MM.1S (cell line): ENCODE results near the gene SDCCAG8.
A peak's percentile ranks its signal among the peaks of the same experiment; 100 is the strongest.

ENCODE experiments used
- DNase-seq: peaks from one replicate; pipeline ENCODE4 v3.0.0-alpha.2; 2015
- H2AFZ ChIP-seq: fragments of 300-600 bp; sonication (generic); 2 replicates; pipeline ENCODE4 v1.6.0; 2016; ENCODE audit warnings: antibody characterized with exemption, low read length
- H3F3A ChIP-seq: fragments of 300-600 bp; sonication (generic); 2 replicates; pipeline ENCODE4 v1.6.1; 2016; ENCODE audit warnings: mild to moderate bottlenecking, antibody characterized with exemption, low read length, moderate library complexity, mixed read lengths; ENCODE audit not compliant: insufficient read depth
- H3K27ac ChIP-seq: fragments of 300-600 bp; sonication (generic); 2 replicates; pipeline ENCODE4 v1.5.1; 2016; ENCODE audit warnings: mild to moderate bottlenecking, low read length
- H3K27me3 ChIP-seq: fragments of 300-600 bp; sonication (generic); replicated peaks from 2 replicates; pipeline ENCODE4 v1.6.0; 2016; ENCODE audit warnings: low read length; ENCODE audit not compliant: insufficient read depth
- H3K36me3 ChIP-seq: fragments of 300-600 bp; sonication (generic); replicated peaks from 2 replicates; pipeline ENCODE4 v1.6.1; 2016; ENCODE audit warnings: mild to moderate bottlenecking, low read length, mixed read lengths; ENCODE audit not compliant: insufficient read depth
- H3K4me1 ChIP-seq: fragments of 300-600 bp; sonication (generic); 2 replicates; pipeline ENCODE4 v1.6.1; 2016; ENCODE audit warnings: low read length, mixed read lengths
- H3K4me2 ChIP-seq: fragments of 300-600 bp; sonication (generic); 2 replicates; pipeline ENCODE4 v1.6.0; 2016; ENCODE audit warnings: low read depth, low read length
- H3K4me3 ChIP-seq: fragments of 300-600 bp; sonication (generic); 2 replicates; pipeline ENCODE4 v1.5.1; 2016; ENCODE audit warnings: low read length, mixed read lengths
- H3K79me2 ChIP-seq: fragments of 300-600 bp; sonication (generic); 2 replicates; pipeline ENCODE4 v1.6.1; 2016; ENCODE audit warnings: mixed run types, low read length, mixed read lengths
- H3K9ac ChIP-seq: fragments of 300-600 bp; sonication (generic); 2 replicates; pipeline ENCODE4 v1.6.1; 2016; ENCODE audit warnings: low read length, mixed read lengths
- H3K9me2 ChIP-seq: fragments of 300-600 bp; sonication (generic); replicated peaks from 2 replicates; pipeline ENCODE4 v1.6.1; 2016; ENCODE audit warnings: mild to moderate bottlenecking, low read length, mixed read lengths; ENCODE audit not compliant: insufficient read depth
- H3K9me3 ChIP-seq: fragments of 300-600 bp; sonication (generic); replicated peaks from 2 replicates; pipeline ENCODE4 v1.6.1; 2016; ENCODE audit warnings: mild to moderate bottlenecking, low read length, mixed read lengths; ENCODE audit not compliant: insufficient read depth
- H4K20me1 ChIP-seq: fragments of 300-600 bp; sonication (generic); 2 replicates; pipeline ENCODE4 v1.6.1; 2016; ENCODE audit warnings: mild to moderate bottlenecking, low read length, moderate library complexity, mixed read lengths; ENCODE audit not compliant: insufficient read depth
- CTCF ChIP-seq: fragments of 300-600 bp; sonication (generic); IDR thresholded peaks from 2 replicates; pipeline ENCODE4 v1.5.1; 2016; ENCODE audit warnings: antibody characterized with exemption, low read length, mixed read lengths
- EZH2 ChIP-seq: fragments of 300-600 bp; sonication (generic); optimal IDR thresholded peaks from 2 replicates; pipeline ENCODE3; 2017; ENCODE audit warnings: low read depth, mild to moderate bottlenecking, antibody characterized with exemption, low read length, mixed read lengths
- EZH2phosphoT487 ChIP-seq: fragments of 300-600 bp; sonication (generic); IDR thresholded peaks from 2 replicates; pipeline ENCODE4 v1.6.1; 2018; ENCODE audit warnings: antibody characterized with exemption, low read length

SDCCAG8 gene

GRCh38 chr1:243229526-243229925 lies 26.3 kb upstream of the SDCCAG8 start:
- H3K4me3 ChIP-seq: no peak overlapping the region
- TF ChIP-seq EZH2phosphoT487 (no peak), EZH2 (no peak), CTCF (no peak)
- no peaks in the 10 kb centered on the region for H3K27me3 ChIP-seq
- DNase-seq: no peak
- H3K79me2 ChIP-seq: 0 out of 2 replicates have a peak, but pooled peaks cover 5% of the 10 kb centered on the region
- no peaks in the 10 kb centered on the region for H3K9me3 ChIP-seq
- no peaks in the 10 kb centered on the region for H3K36me3 ChIP-seq
- H3K27ac ChIP-seq: no peak overlapping the region
- H3K4me1 ChIP-seq: no peaks in the 10 kb centered on the region
- no peaks in the 10 kb centered on the region for H4K20me1 ChIP-seq
- no peaks in the 10 kb centered on the region for H3K9me2 ChIP-seq
- H3K4me2 ChIP-seq: no peak overlapping the region
- H2AFZ ChIP-seq: no peak overlapping the region
- no peak overlapping the region for H3K9ac ChIP-seq
- H3F3A ChIP-seq: no peaks in the 10 kb centered on the region

GRCh38 chr1:243230914-243231313 lies 24.9 kb upstream of the SDCCAG8 start:
- Histone ChIP-seq H3K27me3 (no peaks in the 10 kb centered on the region), H3K27ac (no peak overlapping the region), H3K9ac (no peak overlapping the region), H3K9me2 (no peaks in the 10 kb centered on the region), H3K4me3 (no peak overlapping the region), H3K9me3 (no peaks in the 10 kb centered on the region), H2AFZ (no peak overlapping the region), H3K36me3 (no peaks in the 10 kb centered on the region), H3F3A (no peaks in the 10 kb centered on the region), H3K4me2 (no peak overlapping the region), H3K79me2 (0 out of 2 replicates have a peak, but pooled peaks cover 5% of the 10 kb centered on the region), H3K4me1 (no peaks in the 10 kb centered on the region), H4K20me1 (no peaks in the 10 kb centered on the region)
- peak; percentile 30 for DNase-seq
- TF ChIP-seq EZH2 (no peak), CTCF (no peak), EZH2phosphoT487 (no peak)

- no peak for TF ChIP-seq EZH2
- TF ChIP-seq CTCF: no peak
- Histone ChIP-seq H3K27ac (no peak overlapping the region), H3K9me3 (no peaks in the 10 kb centered on the region), H3F3A (no peaks in the 10 kb centered on the region), H2AFZ (no peak overlapping the region), H3K36me3 (no peaks in the 10 kb centered on the region), H3K9me2 (no peaks in the 10 kb centered on the region), H3K9ac (no peak overlapping the region), H3K4me2 (no peak overlapping the region), H3K27me3 (no peaks in the 10 kb centered on the region), H3K4me1 (peaks cover 4% of the 10 kb centered on the region; the same call in 1 of the 2 replicates), H4K20me1 (no peaks in the 10 kb centered on the region), H3K4me3 (no peak overlapping the region), H3K79me2 (0 out of 2 replicates have a peak, but pooled peaks cover 5% of the 10 kb centered on the region)
- DNase-seq: no peak
Observed at GRCh38 chr1:243233908-243234307, 21.9 kb upstream of the SDCCAG8 start.
